NCI-H510A (cell line): ENCODE measurements around the gene ZCWPW2.

ENCODE experiments used
- DNase-seq: peaks from one replicate; lab custom pipeline; 2025; lab: John Stamatoyannopoulos, UW

The ZCWPW2 gene, protein sequence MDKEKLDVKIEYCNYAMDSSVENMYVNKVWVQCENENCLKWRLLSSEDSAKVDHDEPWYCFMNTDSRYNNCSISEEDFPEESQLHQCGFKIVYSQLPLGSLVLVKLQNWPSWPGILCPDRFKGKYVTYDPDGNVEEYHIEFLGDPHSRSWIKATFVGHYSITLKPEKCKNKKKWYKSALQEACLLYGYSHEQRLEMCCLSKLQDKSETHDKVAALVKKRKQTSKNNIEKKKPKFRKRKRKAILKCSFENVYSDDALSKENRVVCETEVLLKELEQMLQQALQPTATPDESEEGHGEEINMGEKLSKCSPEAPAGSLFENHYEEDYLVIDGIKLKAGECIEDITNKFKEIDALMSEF

GRCh38 chr3:28348629-28349468 is at the start of gene ZCWPW2, which contains the start of gene AZI2:
ZCWPW2 (plus strand) TSS chr3:28348721; CDS start chr3:28413069, 64,348 bp downstream.
AZI2 (minus strand) TSS chr3:28348824; CDS start chr3:28340617, 8,207 bp downstream.
- peak; percentile 80 for DNase-seq

DNA sequence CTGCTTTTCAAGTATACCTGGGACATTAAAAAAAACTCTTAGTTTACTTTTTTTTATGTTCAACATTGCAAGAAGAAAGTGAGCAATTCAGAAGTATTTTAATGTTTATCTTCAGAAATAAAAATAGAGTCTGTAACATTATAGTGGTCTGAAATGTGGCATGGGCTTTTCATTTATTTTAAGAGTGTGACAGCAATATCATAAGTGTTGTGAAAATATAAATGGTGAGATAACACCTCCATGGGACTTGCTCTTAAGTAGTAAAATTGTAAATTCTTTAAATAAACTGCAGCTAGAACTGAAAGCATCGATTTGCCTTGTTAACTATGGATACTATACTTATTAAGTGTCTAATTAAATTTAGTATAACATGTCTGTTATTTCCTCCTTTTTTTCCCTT is 48.8 kb upstream of the ZCWPW2 start:
- no peak for DNase-seq

DNA sequence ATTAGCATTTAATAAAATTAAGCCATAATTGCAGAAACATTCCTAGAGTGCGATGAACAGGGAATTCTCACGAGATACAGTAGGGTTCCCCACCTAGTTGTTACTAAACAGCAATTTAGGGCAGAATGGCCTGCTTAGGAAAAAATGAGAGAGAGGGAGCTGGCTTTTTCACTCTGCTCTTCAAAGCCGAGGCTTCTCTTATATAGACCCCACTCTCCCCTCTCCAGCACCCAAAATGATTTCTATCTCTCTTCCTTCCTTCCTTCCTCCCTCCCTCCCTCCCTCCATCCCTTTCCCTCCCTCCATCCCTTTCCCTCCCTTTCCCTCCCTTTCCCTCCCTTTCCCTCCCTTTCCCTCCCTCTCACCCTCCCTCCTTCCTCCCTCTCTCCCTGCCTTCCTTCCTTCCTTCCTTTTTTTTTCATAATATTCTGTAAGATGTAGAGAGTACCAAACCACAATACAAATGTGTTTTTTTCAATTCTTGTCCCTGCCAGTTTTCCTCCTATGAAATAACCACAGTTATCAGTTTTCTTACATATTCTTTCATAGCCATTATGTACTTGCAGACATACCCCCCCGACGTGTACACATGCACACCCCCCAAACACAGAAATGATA is 48.1 kb upstream of the ZCWPW2 start:
- no peak for DNase-seq

DNA sequence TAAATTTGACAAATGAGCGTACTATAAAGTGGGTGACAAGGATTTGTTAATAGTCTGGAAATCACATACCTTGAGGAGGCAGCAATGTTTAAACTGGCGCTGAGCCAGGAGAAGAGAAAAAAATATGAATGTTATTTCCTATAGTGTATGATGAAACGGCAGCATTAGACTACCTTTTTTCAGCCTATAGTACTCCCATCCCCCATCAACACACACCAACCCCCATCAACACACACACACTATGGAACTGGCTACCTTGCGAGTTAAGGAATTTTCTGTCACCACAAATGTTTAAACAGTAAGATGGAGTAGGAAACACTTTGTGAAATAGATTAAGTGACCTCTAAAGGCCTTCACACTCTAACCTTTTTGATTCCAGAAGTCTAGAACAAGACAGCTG is 46.8 kb upstream of the ZCWPW2 start:
- DNase-seq, result no peak

GRCh38 chr3:28308196-28308595 is 40.3 kb upstream of the ZCWPW2 start:
- DNase-seq, result no peak

GRCh38 chr3:28315711-28316110 is 32.8 kb upstream of the ZCWPW2 start:
- no peak for DNase-seq

GRCh38 chr3:28316226-28316625 is 32.3 kb upstream of the ZCWPW2 start:
- DNase-seq, result no peak

GRCh38 chr3:28317438-28318022 is 31.0 kb upstream of the ZCWPW2 start:
- DNase-seq, result no peak

- DNase-seq, result no peak
These were observed 27.5 kb upstream of the ZCWPW2 start for GRCh38 chr3:28320981-28321380.

- DNase-seq, result no peak
These were observed 26.1 kb upstream of the ZCWPW2 start for GRCh38 chr3:28322464-28322863.

DNA sequence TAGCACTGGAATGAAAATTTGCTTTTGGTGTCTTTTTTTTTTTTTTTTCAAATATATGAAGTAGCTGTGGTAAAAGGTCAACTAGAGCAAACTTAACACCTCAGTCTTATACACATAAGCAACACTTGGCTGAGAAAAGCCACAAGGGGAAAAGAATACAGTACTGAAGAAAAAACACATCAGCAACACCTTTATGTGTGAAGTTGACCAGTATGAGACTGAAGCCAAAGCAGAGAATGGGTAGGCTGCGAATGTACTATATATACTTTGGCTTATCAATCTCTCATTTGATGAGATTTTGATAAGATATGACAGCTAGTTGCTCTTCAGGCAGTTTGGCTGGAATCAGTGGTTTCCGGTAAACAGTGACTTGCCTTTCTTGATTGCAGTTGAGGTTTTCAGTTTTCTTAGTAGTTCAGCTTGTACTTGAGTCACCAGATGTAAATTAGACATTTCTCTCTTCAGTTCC is 22.0 kb upstream of the ZCWPW2 start:
- no peak for DNase-seq

DNA sequence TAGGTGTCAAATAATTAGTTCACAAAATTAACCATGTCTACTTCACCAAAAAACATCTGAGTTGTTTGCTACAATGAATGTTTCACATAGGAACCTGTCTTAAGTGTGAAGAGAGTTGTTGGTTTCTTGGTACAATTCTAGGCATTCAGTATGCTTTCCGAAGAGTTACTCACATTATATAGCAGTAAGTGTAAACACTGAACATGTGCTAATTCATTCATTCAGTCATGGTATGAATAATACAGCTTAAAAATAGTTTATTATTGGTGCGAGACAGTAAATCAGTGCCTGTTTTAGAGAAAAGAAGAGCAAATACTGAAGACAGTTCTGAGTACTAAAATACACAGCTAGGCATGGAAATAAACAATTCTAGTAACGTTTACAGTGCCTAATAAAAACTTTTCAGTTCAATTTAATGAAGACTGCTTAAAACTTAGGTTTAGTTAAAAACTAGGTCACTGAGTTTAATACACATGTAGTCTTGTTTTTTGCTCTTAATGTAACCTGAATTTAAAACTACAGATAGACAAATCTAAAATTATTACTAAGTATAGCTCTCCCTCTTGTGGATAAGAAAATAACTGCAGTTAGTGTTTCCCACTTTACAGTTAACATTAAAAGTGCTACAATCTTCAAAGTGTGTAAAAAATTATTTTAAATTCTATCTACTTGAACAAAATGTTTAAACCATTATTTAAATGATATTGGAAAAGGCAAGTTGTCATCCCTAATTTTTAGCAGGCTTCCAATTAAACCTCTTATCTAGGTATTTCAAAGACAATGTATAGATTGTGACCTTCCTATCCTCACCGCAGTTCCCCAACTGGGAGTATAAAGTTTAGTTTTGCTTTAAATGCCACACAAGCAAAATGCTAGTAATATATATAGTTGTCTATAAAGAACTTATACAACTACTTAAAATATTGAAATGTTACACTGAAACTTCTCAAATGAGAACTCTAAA is 20.1 kb upstream of the ZCWPW2 start:
- DNase-seq, result no peak

GRCh38 chr3:28334552-28334951 is 14.0 kb upstream of the ZCWPW2 start:
- DNase-seq, result no peak

DNA sequence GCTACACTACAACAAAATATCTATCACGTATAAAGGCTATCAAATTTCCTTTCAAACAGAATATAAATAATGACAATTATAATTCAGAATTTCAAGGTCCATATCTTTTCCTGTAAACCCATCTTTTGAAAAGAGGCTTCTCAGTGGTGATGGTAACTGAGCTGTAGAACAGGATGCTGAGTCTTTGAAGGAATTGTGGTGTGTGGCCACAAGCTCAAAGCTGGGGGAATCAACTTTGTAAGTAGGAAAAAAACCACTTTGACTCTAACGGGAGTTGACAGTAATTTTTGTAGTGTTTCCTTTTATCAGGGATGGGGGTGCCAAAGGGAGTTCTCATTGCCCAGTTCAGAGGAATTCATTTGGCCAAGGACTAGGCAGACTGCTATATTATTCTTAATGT is 13.3 kb upstream of the ZCWPW2 start:
- no peak for DNase-seq

GRCh38 chr3:28337230-28337629 is 11.3 kb upstream of the ZCWPW2 start:
- no peak for DNase-seq

DNA sequence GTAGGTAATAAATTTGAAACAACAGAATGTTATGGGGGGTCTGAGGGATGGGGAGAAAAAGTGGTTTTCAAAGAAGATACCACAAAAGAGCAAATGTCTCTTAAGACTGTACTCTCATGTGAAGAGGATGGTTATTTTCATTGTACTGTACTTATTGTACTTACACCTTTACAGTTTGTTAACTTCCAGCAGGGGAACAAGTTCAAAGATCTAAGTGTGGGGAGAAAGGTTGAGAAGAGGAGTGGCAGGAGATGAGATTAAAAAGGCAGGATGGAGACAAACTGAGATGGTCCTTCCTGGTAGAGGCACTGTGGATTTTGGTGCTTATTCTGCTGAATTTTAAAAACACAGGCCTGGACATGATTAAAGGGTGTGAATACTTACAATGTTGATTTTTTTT is 5.4 kb upstream of the ZCWPW2 start:
- no peak for DNase-seq

DNA sequence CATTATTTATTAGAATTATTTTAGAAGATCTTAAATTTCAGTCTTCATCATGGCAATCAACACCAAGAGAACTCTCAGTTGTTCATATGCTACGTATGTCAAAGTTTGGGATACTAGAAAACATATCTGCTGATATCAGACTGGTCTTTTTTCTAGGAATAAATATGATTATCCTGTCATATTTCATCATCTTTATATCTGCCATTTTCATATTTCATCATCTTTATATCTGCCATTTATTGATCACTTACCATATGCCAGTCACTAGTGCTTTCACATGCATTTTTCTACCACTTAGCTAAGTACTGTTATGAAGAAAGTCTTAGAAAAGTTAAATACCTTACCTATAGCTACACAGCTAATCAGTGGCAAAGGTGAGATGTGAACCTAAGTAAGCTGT is 2.8 kb upstream of the ZCWPW2 start:
- DNase-seq, result no peak

DNA sequence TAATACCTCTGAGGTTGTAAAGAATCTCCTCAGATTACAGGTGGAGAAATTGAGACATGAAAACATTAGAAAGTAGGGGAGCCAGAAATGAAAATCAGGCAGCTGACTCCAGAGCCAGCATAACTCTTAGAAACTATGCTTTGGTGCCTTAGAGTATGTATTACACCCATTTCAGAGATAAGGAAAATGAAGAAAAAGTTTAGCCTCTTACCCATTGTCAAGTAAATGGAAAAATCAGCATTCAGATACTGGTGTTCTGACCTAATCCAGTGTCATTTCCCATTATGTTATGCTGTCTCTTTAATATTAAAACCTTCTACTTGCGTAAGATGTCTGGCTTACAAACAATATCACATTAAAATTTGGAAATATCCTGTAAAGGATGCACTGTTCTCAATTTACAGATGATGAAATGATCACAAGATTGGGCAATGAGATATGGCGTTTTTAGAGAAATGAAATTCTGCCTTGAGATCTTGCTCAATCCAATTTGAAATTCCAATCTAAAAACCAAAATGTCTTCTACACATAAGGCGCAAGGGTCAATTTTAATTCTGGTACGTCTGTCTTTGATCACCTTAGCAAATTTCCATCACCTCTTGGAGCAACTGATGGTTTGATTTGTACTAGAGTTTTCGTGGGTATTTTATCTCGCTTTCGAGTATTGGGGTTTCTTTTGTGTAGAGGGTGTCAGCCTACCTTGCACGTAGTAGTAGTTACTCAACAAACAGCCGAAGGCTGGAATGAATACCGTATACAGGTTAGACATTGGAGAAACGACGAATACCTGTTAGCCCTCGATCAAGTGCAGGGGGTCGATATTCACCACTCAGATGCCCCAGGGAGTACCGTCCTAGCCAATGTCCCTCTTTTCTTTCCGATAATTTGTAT is 902 bp upstream of the ZCWPW2 start:
- no peak for DNase-seq

DNA sequence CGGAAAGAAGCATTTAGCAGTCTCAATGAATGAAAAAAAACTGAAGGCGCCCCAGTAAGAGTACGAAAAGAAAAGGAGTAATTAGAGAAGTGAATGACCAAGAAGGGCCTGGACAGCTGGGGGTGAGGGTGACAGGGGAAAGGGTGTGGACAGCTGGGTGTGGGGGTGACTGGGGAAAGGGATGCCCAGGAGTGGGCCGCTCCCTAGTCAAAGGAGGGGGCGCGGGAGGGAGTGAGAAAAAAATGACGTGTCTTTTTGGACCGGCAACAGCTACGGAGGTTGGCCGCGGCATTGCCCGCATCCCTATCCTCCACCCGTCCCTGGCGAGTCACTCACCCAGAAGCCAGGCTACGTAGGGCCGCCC is 274 bp upstream of the ZCWPW2 start:
- DNase-seq, result no peak

DNA sequence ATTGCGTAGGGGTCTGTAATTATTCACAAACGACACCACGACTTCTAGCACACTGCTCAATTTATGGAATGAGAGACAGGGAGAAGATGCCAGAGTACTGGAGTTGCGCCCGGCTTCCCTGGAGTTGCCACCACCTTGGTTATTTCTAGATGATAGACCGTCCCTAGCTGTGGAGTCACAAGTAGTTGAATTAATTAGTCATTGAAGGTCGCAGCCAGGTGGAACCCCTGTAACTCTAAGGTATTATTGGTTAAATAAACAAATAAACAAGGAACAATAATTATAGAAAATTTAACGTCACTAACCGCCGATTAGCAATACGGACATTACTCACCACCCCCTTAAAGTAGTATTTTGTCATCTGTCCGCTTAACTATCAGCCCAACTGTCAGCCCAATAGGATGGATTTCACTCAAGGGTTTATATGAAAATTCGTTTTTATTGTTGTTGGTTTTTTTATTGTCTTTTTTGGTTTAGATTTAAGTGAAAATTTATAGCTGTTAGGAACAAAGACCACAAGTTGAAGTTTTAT is 1.0 kb downstream of the ZCWPW2 start:
- DNase-seq, result no peak
